ES-I3 (cell line): ENCODE results near the gene CDH26.

ENCODE experiments used
- H3K36me3 ChIP-seq: 2 replicates; pipeline ENCODE4 v1.6.1; 2013; ENCODE audit warnings: mild to moderate bottlenecking, low read length, control low read depth, moderate library complexity; ENCODE audit not compliant: insufficient read depth
- H3K4me1 ChIP-seq: 2 replicates; pipeline ENCODE4 v1.6.1; 2013; ENCODE audit warnings: mild to moderate bottlenecking, control low read depth, low read length; ENCODE audit not compliant: insufficient read depth
- H3K9ac ChIP-seq: 2 replicates; pipeline ENCODE4 v1.6.1; 2013; ENCODE audit warnings: low read depth, mild to moderate bottlenecking, low read length, moderate library complexity
- H3K9me3 ChIP-seq: 2 replicates; pipeline ENCODE4 v1.6.1; 2013; ENCODE audit warnings: mild to moderate bottlenecking, low read length, moderate library complexity; ENCODE audit not compliant: control insufficient read depth, insufficient read depth

The CDH26 gene

DNA sequence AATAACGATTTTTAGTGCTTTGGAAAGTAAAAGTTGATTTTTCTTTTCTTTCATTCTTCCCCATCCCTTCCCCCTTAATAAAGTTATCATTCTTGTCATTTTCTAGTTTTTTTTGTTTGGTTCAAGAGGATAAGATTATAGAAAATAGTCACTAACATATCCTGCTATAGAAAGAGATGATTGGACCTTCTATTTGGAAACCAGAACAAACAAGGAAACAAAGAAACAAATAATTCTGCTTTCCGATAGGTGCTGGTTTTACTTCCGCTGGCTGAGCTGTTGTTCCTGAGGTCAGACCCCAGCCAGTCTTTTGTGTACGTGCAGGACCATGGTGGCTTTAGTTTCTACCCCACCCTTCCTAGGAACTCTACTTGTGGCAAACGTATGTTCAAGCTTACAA, at the start of gene CDH26:
TSS of gene CDH26 (plus strand) at position 301 of the 400 bp plus-strand sequence. CDS start 304 bp downstream, outside the sequence.
- H3K4me1 ChIP-seq = no peaks in the 10 kb centered on the region
- H3K36me3 ChIP-seq = no peaks in the 10 kb centered on the region
- H3K9me3 ChIP-seq = no peaks in the 10 kb centered on the region
- H3K9ac ChIP-seq = no peak within 1 kb of the TSS

GRCh38 chr20:59908855-59909254, 49.4 kb upstream of the CDH26 start:
- no peaks in the 10 kb centered on the region for H3K36me3 ChIP-seq

GRCh38 chr20:59911041-59911440, 47.2 kb upstream of the CDH26 start:
- H3K4me1 ChIP-seq = no peaks in the 10 kb centered on the region
- no peaks in the 10 kb centered on the region for H3K36me3 ChIP-seq
- H3K9me3 ChIP-seq = no peaks in the 10 kb centered on the region
- H3K9ac ChIP-seq = no peak overlapping the region

More at GRCh38 chr20:59908855-59909254, 49.4 kb upstream of the CDH26 start:
- Histone ChIP-seq H3K4me1 (no peaks in the 10 kb centered on the region), H3K9me3 (no peaks in the 10 kb centered on the region), H3K9ac (no peak overlapping the region)

GRCh38 chr20:59912609-59913008, 45.6 kb upstream of the CDH26 start:
- H3K9ac ChIP-seq = no peak overlapping the region
- no peaks in the 10 kb centered on the region for H3K4me1 ChIP-seq
- no peaks in the 10 kb centered on the region for H3K9me3 ChIP-seq
- H3K36me3 ChIP-seq = no peaks in the 10 kb centered on the region

DNA sequence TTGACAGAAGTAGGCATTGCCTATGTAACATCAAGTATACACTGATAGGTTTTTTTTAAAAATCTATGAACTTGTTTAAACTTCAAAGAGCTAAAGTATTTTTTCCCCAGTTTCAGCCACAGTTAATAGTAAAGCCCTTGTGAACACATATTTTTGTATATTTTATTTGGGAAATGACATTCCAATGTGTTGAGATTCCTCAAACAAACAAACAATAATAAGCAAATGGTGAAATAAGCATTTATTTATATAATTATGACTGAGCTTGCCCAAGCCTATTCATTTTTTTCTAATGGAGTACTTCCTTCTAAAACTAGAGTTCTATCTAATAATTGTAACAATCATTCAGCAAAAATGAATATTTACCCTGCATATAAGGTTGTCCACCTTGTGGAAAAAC, 37.3 kb upstream of the CDH26 start:
- Histone ChIP-seq H3K9me3 (no peaks in the 10 kb centered on the region), H3K36me3 (no peaks in the 10 kb centered on the region), H3K9ac (no peak overlapping the region), H3K4me1 (no peaks in the 10 kb centered on the region)

- Histone ChIP-seq H3K4me1 (no peaks in the 10 kb centered on the region), H3K9me3 (no peaks in the 10 kb centered on the region), H3K9ac (no peak overlapping the region), H3K36me3 (no peaks in the 10 kb centered on the region)
These were observed 34.7 kb upstream of the CDH26 start for GRCh38 chr20:59923514-59923913.

GRCh38 chr20:59925359-59925758, 32.9 kb upstream of the CDH26 start:
- Histone ChIP-seq H3K9me3 (no peaks in the 10 kb centered on the region), H3K4me1 (no peaks in the 10 kb centered on the region), H3K36me3 (no peaks in the 10 kb centered on the region), H3K9ac (no peak overlapping the region)

DNA sequence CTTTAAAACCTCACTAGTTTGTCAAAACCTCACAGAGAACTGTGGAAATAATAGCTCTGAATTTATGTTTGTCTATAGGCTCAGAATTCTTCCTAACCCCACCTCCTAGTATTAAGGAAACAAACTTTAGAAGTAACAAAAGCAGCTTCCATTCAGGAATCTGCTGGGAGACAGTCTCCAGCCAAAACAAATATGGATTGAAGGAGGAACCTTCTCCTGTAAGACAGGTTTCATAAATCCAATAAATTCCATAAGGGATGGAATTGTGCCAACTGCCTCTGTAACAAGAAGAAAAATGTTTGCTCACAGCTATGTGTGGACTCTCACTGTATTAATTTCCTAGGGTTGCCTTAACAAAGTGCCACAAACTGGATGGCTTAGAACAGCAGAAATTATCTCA, 32.3 kb upstream of the CDH26 start:
- H3K4me1 ChIP-seq = no peaks in the 10 kb centered on the region
- H3K36me3 ChIP-seq = no peaks in the 10 kb centered on the region
- H3K9me3 ChIP-seq = no peaks in the 10 kb centered on the region
- no peak overlapping the region for H3K9ac ChIP-seq

- no peaks in the 10 kb centered on the region for H3K9me3 ChIP-seq
- no peaks in the 10 kb centered on the region for H3K36me3 ChIP-seq
- peaks cover 5% of the 10 kb centered on the region; the same call in 1 of the 2 replicates for H3K4me1 ChIP-seq
- H3K9ac ChIP-seq = no peak overlapping the region
These were observed 26.5 kb upstream of the CDH26 start for GRCh38 chr20:59931511-59932312.

DNA sequence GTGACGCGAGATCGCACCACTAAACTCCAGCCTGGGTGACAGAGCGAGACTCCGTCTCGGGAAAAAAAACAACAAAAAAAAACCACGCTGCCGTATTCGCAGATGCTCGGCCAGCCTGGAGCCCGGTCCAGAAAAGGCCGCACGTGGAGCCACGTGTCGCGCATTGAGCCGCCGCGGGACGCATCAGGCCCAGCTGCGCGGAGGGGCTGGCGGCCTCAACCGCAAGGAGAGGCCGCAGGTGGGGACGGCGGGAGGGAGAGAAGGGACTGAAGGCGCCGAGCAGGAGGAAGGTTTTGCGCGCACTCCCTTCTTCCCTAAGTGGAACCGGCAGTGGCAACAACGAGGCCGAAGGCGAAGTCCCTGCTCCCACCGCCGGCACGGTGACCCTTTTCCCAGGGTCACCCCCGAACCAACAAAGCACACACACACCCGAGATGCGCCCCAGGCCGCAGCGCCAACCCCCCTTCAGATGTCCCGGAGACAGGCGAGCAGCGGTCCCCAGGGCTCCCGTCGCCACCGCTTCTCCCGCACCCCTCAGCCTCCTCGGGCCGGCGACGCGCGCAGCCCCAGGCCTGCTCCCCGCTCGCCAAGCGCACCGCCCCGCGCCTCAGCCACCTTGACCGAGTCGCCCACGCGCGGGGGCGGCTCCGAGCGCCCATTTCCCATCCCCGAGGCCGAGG, 25.5 kb upstream of the CDH26 start:
- no peaks in the 10 kb centered on the region for H3K9me3 ChIP-seq
- peaks cover 5% of the 10 kb centered on the region; the same call in 1 of the 2 replicates for H3K4me1 ChIP-seq
- H3K9ac ChIP-seq = no peak overlapping the region
- H3K36me3 ChIP-seq = no peaks in the 10 kb centered on the region

GRCh38 chr20:59933296-59933848, 24.9 kb upstream of the CDH26 start, which contains the start of gene SYCP2:
Gene SYCP2, minus strand, starts transcription at chr20:59933637. Its CDS starts 11,224 bp downstream, at chr20:59922413.
- Histone ChIP-seq H3K4me1 (peaks cover 5% of the 10 kb centered on the region; the same call in 1 of the 2 replicates), H3K36me3 (no peaks in the 10 kb centered on the region), H3K9me3 (no peaks in the 10 kb centered on the region), H3K9ac (peak within 1 kb of the TSS; percentile 87)

DNA sequence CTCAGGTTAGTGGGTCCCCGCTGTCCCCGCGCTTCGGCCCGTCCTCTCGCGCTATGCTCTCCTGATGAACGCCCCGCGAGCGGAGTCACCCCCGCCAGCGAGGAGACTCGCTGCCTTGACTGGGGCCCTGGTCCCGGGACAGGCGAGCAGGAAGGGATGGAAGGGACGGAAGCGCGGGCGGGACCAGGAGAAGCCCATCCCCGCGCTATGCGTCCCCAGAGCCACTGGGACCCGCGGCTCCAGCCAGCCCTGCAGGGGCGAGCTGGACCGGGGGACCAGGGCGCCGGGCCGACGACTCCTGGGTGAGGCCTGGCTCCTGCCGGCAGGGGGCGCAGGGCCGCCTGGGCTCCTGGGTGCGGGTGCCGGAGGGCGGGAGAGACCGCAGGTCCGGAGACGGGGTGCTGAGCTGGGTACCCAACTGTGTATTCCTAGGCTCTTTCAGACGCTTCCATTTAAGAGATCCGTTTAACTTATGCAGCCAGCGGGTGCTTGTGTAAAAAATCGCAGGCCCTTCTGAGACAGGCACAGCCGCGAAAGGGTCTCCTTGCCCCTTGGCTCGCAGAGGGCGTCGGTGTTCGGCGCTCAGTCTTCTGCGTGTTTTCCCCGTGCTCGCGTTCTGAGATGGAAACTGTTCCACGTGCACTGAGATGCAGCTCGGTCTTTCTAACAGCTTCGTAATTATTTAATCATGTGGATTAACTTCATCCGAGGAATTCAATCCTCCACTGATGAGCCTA, 24.2 kb upstream of the CDH26 start:
- Histone ChIP-seq H3K36me3 (no peaks in the 10 kb centered on the region), H3K9me3 (no peaks in the 10 kb centered on the region; the same call in 1 of the 2 replicates), H3K4me1 (peaks cover 5% of the 10 kb centered on the region; the same call in 1 of the 2 replicates), H3K9ac (peak overlapping the region; percentile 87)

DNA sequence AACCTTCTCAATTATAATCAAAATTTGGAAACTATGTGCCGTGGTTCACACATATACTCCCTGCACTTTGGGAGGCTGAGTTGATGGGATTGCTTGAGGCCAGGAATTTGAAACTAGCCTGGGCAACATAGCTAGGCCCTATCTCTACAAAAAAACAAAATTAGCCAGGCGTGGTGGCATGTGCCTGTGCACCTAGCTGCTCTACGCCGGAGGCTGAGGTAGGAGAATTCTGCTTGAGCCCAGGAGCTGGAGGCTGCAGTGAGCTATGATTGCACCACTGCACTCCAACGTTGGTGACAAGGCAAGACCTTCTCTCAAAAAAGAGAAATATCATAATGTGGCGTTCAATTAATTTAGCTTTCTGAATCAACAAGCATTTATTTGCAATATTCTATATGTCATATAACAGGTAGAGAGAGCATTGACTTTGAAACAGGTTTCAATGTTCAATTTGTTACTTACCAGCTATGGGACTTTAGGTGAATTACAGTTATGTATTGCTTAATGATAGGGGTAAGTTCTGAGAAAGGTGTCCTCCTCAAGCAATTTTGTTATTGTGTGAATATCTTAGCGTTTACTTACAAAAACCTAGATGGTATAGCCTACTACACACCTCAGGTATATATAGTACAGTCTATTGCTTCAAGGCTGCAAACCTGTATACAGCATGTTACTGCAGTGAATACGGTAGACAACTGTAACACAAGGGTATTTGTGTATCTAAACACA, 22.6 kb upstream of the CDH26 start:
- Histone ChIP-seq H3K9me3 (no peaks in the 10 kb centered on the region; the same call in 1 of the 2 replicates), H3K4me1 (peaks cover 5% of the 10 kb centered on the region; the same call in 1 of the 2 replicates), H3K36me3 (no peaks in the 10 kb centered on the region), H3K9ac (no peak overlapping the region)
